ENCODE measurements around the gene PRM1.

DNA sequence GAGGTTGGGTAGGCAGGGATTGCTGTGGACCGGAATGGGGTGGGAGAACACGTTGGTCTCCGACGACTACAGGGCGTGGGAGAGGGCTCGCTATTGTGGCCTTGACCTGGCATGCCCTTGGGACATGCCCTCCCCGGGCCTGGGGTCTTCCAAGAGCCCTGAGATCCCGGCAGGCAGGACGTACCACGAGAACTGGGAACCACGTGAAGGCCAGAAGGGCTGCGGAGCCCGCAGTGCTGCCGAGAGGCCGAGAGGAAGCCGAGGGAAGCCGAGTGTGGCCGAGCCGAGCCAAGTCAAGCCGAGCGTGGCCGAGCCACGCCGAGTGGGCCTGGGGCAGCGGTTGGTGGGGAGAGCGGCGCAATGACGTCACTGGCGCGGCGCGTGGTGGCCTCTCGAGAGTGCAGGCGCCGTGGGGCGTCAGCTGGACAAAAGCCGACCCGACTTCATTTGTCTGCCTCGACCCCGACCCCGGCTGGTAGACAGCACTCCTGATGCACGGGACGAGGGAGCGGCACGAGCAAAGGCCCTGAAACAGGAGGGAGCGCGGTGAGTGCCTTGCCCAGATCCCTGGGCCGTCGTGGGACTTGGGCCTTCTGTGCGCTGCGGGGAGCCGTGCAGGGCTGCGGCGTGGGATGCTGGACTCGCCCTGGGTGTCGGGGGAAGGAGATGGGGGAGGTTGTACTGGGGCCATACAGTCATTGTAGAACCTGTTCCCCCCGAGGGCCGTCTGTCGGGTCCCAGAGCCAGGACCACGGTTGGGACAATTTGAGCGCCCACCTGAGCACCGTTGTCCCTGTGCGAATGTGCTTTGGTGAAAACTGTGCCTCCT lies 31.7 kb downstream of the PRM1 start:
- TF ChIP-seq, protein P1, sequence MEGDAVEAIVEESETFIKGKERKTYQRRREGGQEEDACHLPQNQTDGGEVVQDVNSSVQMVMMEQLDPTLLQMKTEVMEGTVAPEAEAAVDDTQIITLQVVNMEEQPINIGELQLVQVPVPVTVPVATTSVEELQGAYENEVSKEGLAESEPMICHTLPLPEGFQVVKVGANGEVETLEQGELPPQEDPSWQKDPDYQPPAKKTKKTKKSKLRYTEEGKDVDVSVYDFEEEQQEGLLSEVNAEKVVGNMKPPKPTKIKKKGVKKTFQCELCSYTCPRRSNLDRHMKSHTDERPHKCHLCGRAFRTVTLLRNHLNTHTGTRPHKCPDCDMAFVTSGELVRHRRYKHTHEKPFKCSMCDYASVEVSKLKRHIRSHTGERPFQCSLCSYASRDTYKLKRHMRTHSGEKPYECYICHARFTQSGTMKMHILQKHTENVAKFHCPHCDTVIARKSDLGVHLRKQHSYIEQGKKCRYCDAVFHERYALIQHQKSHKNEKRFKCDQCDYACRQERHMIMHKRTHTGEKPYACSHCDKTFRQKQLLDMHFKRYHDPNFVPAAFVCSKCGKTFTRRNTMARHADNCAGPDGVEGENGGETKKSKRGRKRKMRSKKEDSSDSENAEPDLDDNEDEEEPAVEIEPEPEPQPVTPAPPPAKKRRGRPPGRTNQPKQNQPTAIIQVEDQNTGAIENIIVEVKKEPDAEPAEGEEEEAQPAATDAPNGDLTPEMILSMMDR (IDR thresholded peaks at IDR 0.05), result no peak
- no peak for TF ChIP-seq POLR2AphosphoS5 (IDR thresholded peaks at IDR 0.05; ENCODE audit: low read depth, low read length)

Measured in Panc1 (cell line).